Left lung (tissue), 14 donors: ENCODE data around the gene DRC7. TPM values are rescaled to one million over a fixed set of nuclear protein-coding genes. Genes with fewer than 3 reads are reported as not detected.

Experiments
- ATAC-seq: fragments of 200-7000 bp; cut with Tn5 transposase; one replicate; pipeline ENCODE4 v1.9.1; 2020; ENCODE audit warnings: moderate library complexity
- DNase-seq, 4 donors: peaks; one replicate each; pipeline ENCODE4 v3.0.0-alpha.2; 2013 to 2020
- H3K27ac ChIP-seq, 2 donors: fragments of 200-600 bp; sonication (generic) in 1 of 2; one replicate each; pipeline versions ENCODE4 v1.5.0 to v1.8.0; 2020 to 2021
- H3K27me3 ChIP-seq, 2 donors: fragments of 200-600 bp; sonication (generic) in 1 of 2; one replicate each; pipeline versions ENCODE4 v1.5.0 to v1.8.0; 2020 to 2021
- H3K36me3 ChIP-seq, 2 donors: fragments of 200-600 bp; sonication (generic) in 1 of 2; one replicate each; pipeline versions ENCODE4 v1.5.0 to v1.8.0; 2020 to 2021
- H3K4me1 ChIP-seq, 2 donors: fragments of 200-600 bp; one replicate each; pipeline ENCODE4 v1.8.0; 2021
- H3K4me3 ChIP-seq, 2 donors: fragments of 200-600 bp; sonication (generic) in 1 of 2; one replicate each; pipeline versions ENCODE4 v1.5.0 to v1.8.0; 2020 to 2021; ENCODE audit warnings: mild to moderate bottlenecking in 1 of 2
- H3K9me3 ChIP-seq, 2 donors: fragments of 200-600 bp; sonication (generic) in 1 of 2; one replicate each; pipeline versions ENCODE4 v1.5.0 to v1.8.0; 2020 to 2021
- CTCF ChIP-seq, 2 donors: fragments of 200-600 bp; sonication (generic) in 1 of 2; IDR thresholded peaks; one replicate each; pipeline versions ENCODE4 v1.5.0 to v1.8.0; 2021; ENCODE audit warnings: antibody characterized with exemption in 2 of 2
- intact Hi-C, 2 donors: fragments of 100-400 bp; cut with DNase I; formaldehyde crosslinking; loops; one replicate each; pipeline versions ENCODE4 v1.11.2 to v1.14.2; 2022
- long read RNA-seq, 12 donors: library from polyadenylated mRNA in 2 of 12; unstranded in 2 of 12; transcript quantifications; one replicate each; pipeline ENCODE4 v2.0.0 and lab custom pipeline, GENCODE V29; 2019 to 2026
- polyA plus RNA-seq, 6 donors: library from polyadenylated mRNA; unstranded; fragments of 120-200 nt; gene quantifications; one replicate each; pipeline ENCODE4 v1.2.1, GENCODE V29; 2013; ENCODE audit not compliant: insufficient read length in 6 of 6
- total RNA-seq, 2 donors: library from RNA; stranded (reverse); fragmentation: NEBNext Ultra II Directional; extraction: Animal tissue kit (Norgen Biotek cat#: 25700); gene quantifications; one replicate each; pipeline ENCODE4 v1.2.1, GENCODE V29; 2021
- donor health status: DM: no; HTN: yes; CAD: no.
- donor health status: DM: no; HTN: no; CAD: no.

Gene DRC7
- total RNA-seq: 1 to 10 TPM in 1 of 2 donors, under 1 TPM in 1; 0.52 to 3.8 TPM
- 1 to 10 TPM; 1.1 to 4.3 (median 2.4) TPM for polyA plus RNA-seq
- long read RNA-seq, donor 1: 0 reads
- long read RNA-seq, donor 2: 0 reads
- long read RNA-seq, donor 3: 0 reads
- long read RNA-seq, donor 4: 0 reads
- long read RNA-seq, donor 5, partial matches to known transcripts: 0 of 2 reads
- long read RNA-seq, donor 5, other reads (novel, unspliced or antisense): 0 of 2 reads
- long read RNA-seq, donor 6: 0 reads
- long read RNA-seq, donor 7: 0 reads
- long read RNA-seq, donor 8: 0 reads
- long read RNA-seq, donor 9: 0 reads
- long read RNA-seq, donor 10: 0 reads
- long read RNA-seq, donor 11: 0 reads
- long read RNA-seq, donor 12: 0 reads

- Histone ChIP-seq H3K4me3 (peak within 1 kb of the TSS in 1 of 2 donors; percentile 21), H3K36me3 (no peaks in the 10 kb centered on the region), H3K27me3 (no peaks in the 10 kb centered on the region), H3K4me1 (peaks cover 0 to 21% of the 10 kb centered on the region in 2 donors), H3K27ac (peak within 1 kb of the TSS in 1 of 2 donors; percentile 73), H3K9me3 (no peaks in the 10 kb centered on the region)
- peak; percentile 86 for ATAC-seq
- no peak for TF ChIP-seq CTCF (IDR thresholded peaks at IDR 0.05)
- DNase-seq: peak in 3 of 4 donors; percentile 36 to 66 (median 57)
- intact Hi-C loops: no loop called here
Observed at GRCh38 chr16:57694725-57695679, at the start of gene DRC7. TSS of gene DRC7 (plus strand) at chr16:57694806. CDS start at chr16:57697950, 3,144 bp downstream.

GRCh38 chr16:57645169-57645568 is 49.4 kb upstream of the DRC7 start:
- intact Hi-C loops: loop anchor here in 1 of 2 donors (5.0 kb wide), 1 partner anchor 43 kb away; no protein-coding TSS in a partner anchor
- Histone ChIP-seq H3K4me1 (peaks cover 6 to 62% of the 10 kb centered on the region in 2 donors), H3K36me3 (no peaks in the 10 kb centered on the region), H3K27ac (peak overlapping the region in 1 of 2 donors; percentile 68), H3K27me3 (peaks cover 0 to 13% of the 10 kb centered on the region in 2 donors), H3K4me3 (no peak overlapping the region), H3K9me3 (no peaks in the 10 kb centered on the region)
- ATAC-seq (no peak), DNase-seq (no peak)
- no peak for TF ChIP-seq CTCF (IDR thresholded peaks at IDR 0.05)

GRCh38 chr16:57645691-57646387 is 48.8 kb upstream of the DRC7 start:
- Histone ChIP-seq H3K4me1 (peaks cover 6 to 56% of the 10 kb centered on the region in 2 donors), H3K9me3 (no peaks in the 10 kb centered on the region), H3K36me3 (peaks cover 0 to under 1% of the 10 kb centered on the region in 2 donors), H3K27me3 (peaks cover 0 to 13% of the 10 kb centered on the region in 2 donors), H3K4me3 (no peak overlapping the region), H3K27ac (peak overlapping the region; percentile 48 to 68)
- peak in 1 of 4 donors; percentile 76 for DNase-seq
- intact Hi-C loops: loop anchor here in 1 of 2 donors (5.0 kb wide), 1 partner anchor 44 kb away; no protein-coding TSS in a partner anchor
- ATAC-seq: peak; percentile 5
- no peak for TF ChIP-seq CTCF (IDR thresholded peaks at IDR 0.05)

- intact Hi-C loops: loop anchor here in 1 of 2 donors (5.0 kb wide), 1 partner anchor 44 kb away; no protein-coding TSS in a partner anchor
- Histone ChIP-seq H3K27me3 (peaks cover 0 to 13% of the 10 kb centered on the region in 2 donors), H3K27ac (peak overlapping the region; percentile 48 to 68), H3K9me3 (no peaks in the 10 kb centered on the region), H3K4me3 (no peak overlapping the region), H3K36me3 (peaks cover 0 to 7% of the 10 kb centered on the region in 2 donors), H3K4me1 (peaks cover 6 to 53% of the 10 kb centered on the region in 2 donors)
- TF ChIP-seq CTCF (IDR thresholded peaks at IDR 0.05): no peak
- DNase-seq: peak in 1 of 4 donors; percentile 62
- ATAC-seq: no peak
Observed at GRCh38 chr16:57646388-57647039, 48.1 kb upstream of the DRC7 start.
